ENCODE data around the gene TCF12. TPM values are rescaled to one million over a fixed set of nuclear protein-coding genes. Genes with fewer than 3 reads are reported as not detected.

Gene TCF12
- total RNA-seq, 6 experiments from 2014 or later, result 106 to 200 (median 149) TPM

GRCh38 chr15:56964182-56964581, 45.7 kb downstream of the TCF12 start:
- peak overlapping the region; percentile 34 for H3K27ac Mint-ChIP-seq
- H3K9me3 Mint-ChIP-seq, result no peaks in the 10 kb centered on the region
- H3K36me3 Mint-ChIP-seq (ENCODE audit: low read depth), result no peaks in the 10 kb centered on the region; the same call in none of the 2 replicates
- no peak for TF ChIP-seq CTCF (IDR thresholded peaks at IDR 0.05)
- peak; percentile 16 for DNase-seq
- H3K27me3 Mint-ChIP-seq (ENCODE audit: insufficient read depth), result no peaks in the 10 kb centered on the region
- peaks cover 57% of the 10 kb centered on the region for H3K4me1 Mint-ChIP-seq (ENCODE audit: low read depth)
- H3K4me3 Mint-ChIP-seq, result peak overlapping the region; percentile 1

DNA sequence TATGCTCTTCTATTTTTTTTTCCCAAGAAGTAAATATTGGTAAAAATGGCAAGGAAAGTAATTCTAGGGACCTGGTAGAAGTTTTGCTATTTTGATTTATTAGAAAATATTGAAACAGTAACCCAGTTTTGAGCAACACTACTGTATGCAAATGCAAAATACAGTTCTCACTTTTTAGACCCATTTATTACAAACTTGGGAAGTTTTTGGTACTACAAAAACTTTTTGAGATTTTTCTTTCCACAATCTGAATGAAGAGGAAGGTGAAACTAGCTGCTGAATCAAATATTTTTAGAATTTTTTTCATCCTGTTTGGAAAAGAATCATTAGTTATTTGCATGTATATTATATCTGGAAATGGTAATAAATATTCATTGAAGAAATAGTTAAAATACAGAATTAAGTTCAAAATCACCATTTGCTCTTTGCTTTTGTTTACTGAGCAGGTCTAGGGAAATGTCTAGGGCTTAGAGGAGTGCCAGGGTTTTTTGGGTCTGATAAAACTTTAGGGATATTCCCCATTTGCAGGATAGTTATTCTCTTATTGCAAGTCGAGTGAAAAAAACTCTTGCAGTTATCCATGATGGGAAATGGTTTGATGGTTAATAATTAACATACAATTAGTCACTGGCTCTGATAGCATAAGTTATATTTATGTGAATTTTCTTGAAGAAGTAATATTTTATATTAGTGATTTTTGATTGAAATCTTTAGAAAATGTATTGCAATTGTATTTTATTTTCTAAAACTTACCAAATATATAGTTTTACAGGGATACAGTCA, 47.0 kb downstream of the TCF12 start:
- peaks cover 5% of the 10 kb centered on the region for H3K36me3 Mint-ChIP-seq (ENCODE audit: low read depth)
- H3K9me3 Mint-ChIP-seq, result no peaks in the 10 kb centered on the region
- H3K4me3 Mint-ChIP-seq, result no peak overlapping the region
- TF ChIP-seq CTCF (IDR thresholded peaks at IDR 0.05), result no peak
- no peaks in the 10 kb centered on the region for H3K27me3 Mint-ChIP-seq (ENCODE audit: insufficient read depth)
- no peak for DNase-seq
- no peak overlapping the region for H3K27ac Mint-ChIP-seq
- H3K4me1 Mint-ChIP-seq (ENCODE audit: low read depth), result peaks cover 55% of the 10 kb centered on the region

DNA sequence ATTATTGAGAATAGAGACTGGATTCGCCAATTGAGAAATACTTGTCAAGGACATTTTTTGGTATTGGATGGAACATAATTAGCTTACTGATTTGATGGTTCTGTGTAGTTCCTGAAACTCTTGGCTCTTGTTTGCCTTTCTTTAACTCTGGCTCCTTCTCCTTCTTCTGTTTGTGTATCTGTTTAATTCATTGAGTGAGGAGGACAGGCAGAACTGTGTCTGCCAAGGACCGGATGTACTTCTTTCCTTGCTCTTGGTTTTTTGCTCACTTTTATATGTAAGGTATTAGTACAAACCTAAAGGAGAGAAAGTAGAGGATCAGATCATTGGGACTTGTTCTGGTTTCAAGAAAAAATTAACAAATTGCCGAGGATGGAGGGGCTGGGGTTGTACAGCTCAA, 48.9 kb downstream of the TCF12 start:
- DNase-seq, result no peak
- no peaks in the 10 kb centered on the region for H3K9me3 Mint-ChIP-seq
- H3K4me3 Mint-ChIP-seq, result no peak overlapping the region
- no peaks in the 10 kb centered on the region for H3K27me3 Mint-ChIP-seq (ENCODE audit: insufficient read depth)
- TF ChIP-seq CTCF (IDR thresholded peaks at IDR 0.05), result no peak
- H3K27ac Mint-ChIP-seq, result no peak overlapping the region
- peaks cover 5% of the 10 kb centered on the region for H3K36me3 Mint-ChIP-seq (ENCODE audit: low read depth)
- H3K4me1 Mint-ChIP-seq (ENCODE audit: low read depth), result peaks cover 62% of the 10 kb centered on the region

- peaks cover 5% of the 10 kb centered on the region for H3K36me3 Mint-ChIP-seq (ENCODE audit: low read depth)
- H3K27ac Mint-ChIP-seq, result no peak overlapping the region
- no peak overlapping the region for H3K4me3 Mint-ChIP-seq
- TF ChIP-seq CTCF (IDR thresholded peaks at IDR 0.05), result no peak
- no peaks in the 10 kb centered on the region for H3K27me3 Mint-ChIP-seq (ENCODE audit: insufficient read depth)
- DNase-seq, result no peak
- no peaks in the 10 kb centered on the region for H3K9me3 Mint-ChIP-seq
- H3K4me1 Mint-ChIP-seq (ENCODE audit: low read depth), result peaks cover 62% of the 10 kb centered on the region
Measured at GRCh38 chr15:56968256-56968655, 49.8 kb downstream of the TCF12 start.

DNA sequence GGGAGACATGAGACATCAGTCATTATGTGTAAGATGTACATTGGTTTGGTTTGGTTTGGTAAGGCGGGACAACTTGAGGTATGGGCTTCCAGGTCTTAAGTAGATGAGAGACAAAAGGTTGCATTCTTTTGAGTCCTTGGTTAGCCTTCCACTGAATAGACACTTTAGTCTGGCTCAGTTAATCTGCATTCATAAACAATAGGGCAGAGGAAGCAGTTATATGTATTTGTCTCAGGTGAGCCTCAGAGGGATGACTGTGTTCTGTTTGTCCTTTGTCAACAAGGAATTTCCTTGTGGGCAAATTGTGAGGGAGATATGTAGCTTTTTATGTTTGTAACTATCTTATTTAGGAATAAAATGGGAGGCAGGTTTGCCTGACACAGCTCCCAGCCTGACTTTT, 50.4 kb downstream of the TCF12 start:
- Mint-ChIP-seq H3K9me3 (no peaks in the 10 kb centered on the region), H3K4me1 (ENCODE audit: low read depth) (peaks cover 62% of the 10 kb centered on the region), H3K27ac (no peak overlapping the region; the same call in 1 of the 2 replicates), H3K4me3 (no peak overlapping the region), H3K27me3 (ENCODE audit: insufficient read depth) (no peaks in the 10 kb centered on the region), H3K36me3 (ENCODE audit: low read depth) (peaks cover 5% of the 10 kb centered on the region)
- TF ChIP-seq CTCF (IDR thresholded peaks at IDR 0.05), result no peak
- DNase-seq, result no peak

All from HFFc6 (cell line).